Measurements from ENCODE around the gene ATP7A. TPM values are rescaled to one million over a fixed set of nuclear protein-coding genes. Genes with fewer than 3 reads are reported as not detected.
"Not testable (repeated sequence)": the region's sequence is repeated elsewhere in the genome, so short reads cannot be mapped to it uniquely, and the experiment has no call there.

Gene ATP7A
- total and polyA plus RNA-seq, 12 donors = 1.3 to 7.6 (median 6.2) TPM

- Histone ChIP-seq H3K9me3 (no peaks in the 10 kb centered on the region), H3K4me3 (no peak overlapping the region), H3K27me3 (no peaks in the 10 kb centered on the region), H3K4me1 (no peaks in the 10 kb centered on the region), H3K27ac (no peak overlapping the region), H3K36me3 (peaks cover 0 to 44% (median 0%) of the 10 kb centered on the region in 9 donors)
- ATAC-seq = no peak
- no peak for TF ChIP-seq CTCF (IDR thresholded peaks at IDR 0.05)
- WGBS, 2 donors = 89% methylated on average over 4 of the region's 4 CpGs
- intact Hi-C loops (cut with DNase I) = no loop called here
- no peak for DNase-seq
Measured at GRCh38 chrX:78046362-78046761, 135.9 kb downstream of the ATP7A start.

- DNase-seq = no peak
- no peaks in the 10 kb centered on the region for H3K27me3 ChIP-seq
- no peaks in the 10 kb centered on the region for H3K4me1 ChIP-seq
- H3K4me3 ChIP-seq = no peak overlapping the region
- no peak for ATAC-seq
- no peak overlapping the region for H3K27ac ChIP-seq
- intact Hi-C loops (cut with DNase I) = no loop called here
- H3K36me3 ChIP-seq = peaks cover 0 to 33% (median 0%) of the 10 kb centered on the region in 9 donors
- TF ChIP-seq CTCF (IDR thresholded peaks at IDR 0.05) = no peak
- H3K9me3 ChIP-seq = no peaks in the 10 kb centered on the region
- 78 to 84% methylated on average over 2 of the region's 2 CpGs for WGBS, 2 donors
Measured at GRCh38 chrX:78048052-78048451, 137.6 kb downstream of the ATP7A start.

GRCh38 chrX:78063687-78064086 is 153.2 kb downstream of the ATP7A start:
- Histone ChIP-seq H3K27me3 (no peaks in the 10 kb centered on the region), H3K9me3 (peaks cover 0 to 5% (median 0%) of the 10 kb centered on the region in 11 donors), H3K4me3 (no peak overlapping the region), H3K36me3 (no peaks in the 10 kb centered on the region), H3K4me1 (no peaks in the 10 kb centered on the region), H3K27ac (no peak overlapping the region)
- no peak for TF ChIP-seq CTCF (IDR thresholded peaks at IDR 0.05)
- ATAC-seq (no peak), DNase-seq (no peak)
- intact Hi-C loops (cut with DNase I) = no loop called here

- Histone ChIP-seq H3K9me3 (peaks cover 0 to 9% (median 0%) of the 10 kb centered on the region in 11 donors), H3K36me3 (no peaks in the 10 kb centered on the region), H3K27ac (no peak overlapping the region), H3K27me3 (no peaks in the 10 kb centered on the region), H3K4me3 (no peak overlapping the region), H3K4me1 (no peaks in the 10 kb centered on the region)
- no peak for TF ChIP-seq CTCF (IDR thresholded peaks at IDR 0.05)
- no peak for DNase-seq
- ATAC-seq = no peak
- WGBS, 2 donors = 86 to 100% methylated on average over 3 to 4 of the region's 4 CpGs
- intact Hi-C loops (cut with DNase I) = no loop called here
Measured at GRCh38 chrX:78064152-78064551, 153.7 kb downstream of the ATP7A start.

GRCh38 chrX:78064698-78065601 is 154.5 kb downstream of the ATP7A start:
- intact Hi-C loops (cut with DNase I); H3K4me3 ChIP-seq; H3K36me3 ChIP-seq; H3K27me3 ChIP-seq; H3K27ac ChIP-seq; DNase-seq; H3K4me1 ChIP-seq: not testable (repeated sequence)
- H3K9me3 ChIP-seq = peaks cover 0 to 12% (median 0%) of the 10 kb centered on the region in 11 donors
- ATAC-seq = peak in 1 of 8 donors; percentile 63
- WGBS, 2 donors = 71 to 74% methylated on average over 6 of the region's 6 CpGs
